T-helper 2 cell treated with Interferon-gamma antibody and Interleukin-4, amounts not matched to agents 5 μg/mL and 100 μg/mL, for 36 hours (primary cell): ENCODE results near the gene APOL1.
"Not testable (repeated sequence)": the region's sequence is repeated elsewhere in the genome, so short reads cannot be mapped to it uniquely, and the experiment has no call there.

Experiments
- DNase-seq: peaks from one replicate; pipeline ENCODE4 v3.0.0; 2021; ENCODE audit warnings: low spot score
- H3K27ac Mint-ChIP-seq: one replicate; pipeline ENCODE4 v1.8.0; 2021; ENCODE audit warnings: mild to moderate bottlenecking, mixed read lengths
- H3K27me3 Mint-ChIP-seq: one replicate; pipeline ENCODE4 v1.8.0; 2021; ENCODE audit warnings: low read depth, mixed read lengths
- H3K36me3 Mint-ChIP-seq: one replicate; pipeline ENCODE4 v1.8.0; 2021; ENCODE audit warnings: low read depth, mixed read lengths
- H3K4me1 Mint-ChIP-seq: one replicate; pipeline ENCODE4 v1.8.0; 2021; ENCODE audit warnings: low read depth, mixed read lengths
- H3K4me3 Mint-ChIP-seq: one replicate; pipeline ENCODE4 v1.8.0; 2022; ENCODE audit warnings: mild to moderate bottlenecking, moderate library complexity, mixed read lengths
- H3K9me3 Mint-ChIP-seq: one replicate; pipeline ENCODE4 v1.8.0; 2021; ENCODE audit warnings: mixed read lengths

The APOL1 gene

DNA sequence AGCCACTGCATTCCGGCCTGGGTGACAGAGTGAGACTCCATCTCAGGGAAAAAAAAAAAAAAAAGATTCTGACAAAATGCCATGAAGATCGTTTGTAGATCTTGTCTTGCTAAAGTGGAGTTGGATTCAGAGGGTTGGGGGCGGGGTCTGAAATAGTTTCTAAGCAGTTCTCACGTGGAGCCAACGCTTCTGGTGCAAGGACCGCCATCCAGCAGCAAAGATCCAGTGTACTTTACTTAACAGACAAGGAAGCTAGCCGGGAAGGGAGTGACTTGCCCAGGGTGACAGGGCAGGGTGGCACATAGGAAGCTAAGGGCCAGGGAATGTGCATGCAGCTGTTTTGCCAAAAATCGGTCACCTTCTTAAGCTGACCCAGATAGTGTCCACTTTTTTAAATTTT lies 27.4 kb downstream of the APOL1 start:
- Mint-ChIP-seq H3K36me3 (peaks cover 47% of the 10 kb centered on the region), H3K4me3 (no peak overlapping the region), H3K27me3 (no peaks in the 10 kb centered on the region), H3K9me3 (no peaks in the 10 kb centered on the region), H3K27ac (no peak overlapping the region), H3K4me1 (peaks cover 5% of the 10 kb centered on the region)
- DNase-seq, result no peak

DNA sequence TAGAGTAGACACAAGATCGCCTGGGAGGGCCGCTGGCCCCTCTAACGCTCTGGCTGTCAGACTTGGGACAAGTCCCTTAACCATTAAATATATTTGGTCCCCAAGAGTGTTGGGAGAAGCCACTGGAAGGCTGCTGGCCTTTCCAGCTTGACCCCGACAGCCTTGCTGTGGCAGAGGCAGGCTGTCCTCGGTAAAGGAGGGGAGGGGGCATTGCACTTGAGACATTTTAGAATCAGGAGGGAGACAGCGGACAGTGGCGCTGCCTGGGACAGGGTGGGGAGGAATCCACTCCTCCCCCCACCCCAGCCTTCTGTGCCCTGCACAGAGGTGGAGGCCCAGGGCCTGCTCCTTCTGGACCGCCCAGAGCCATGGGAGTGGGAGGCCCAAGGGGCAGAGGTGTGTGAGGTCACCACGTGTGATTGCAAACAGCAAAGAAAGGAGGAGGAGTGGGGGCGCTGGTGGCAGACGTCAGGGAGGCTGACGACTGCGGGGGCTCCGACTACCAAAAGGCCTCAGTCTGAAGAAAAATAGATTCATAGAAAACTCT lies 28.9 kb downstream of the APOL1 start:
- Mint-ChIP-seq H3K27me3 (no peaks in the 10 kb centered on the region), H3K36me3 (peaks cover 54% of the 10 kb centered on the region), H3K4me1 (peaks cover 9% of the 10 kb centered on the region), H3K27ac (no peak overlapping the region), H3K9me3 (no peaks in the 10 kb centered on the region), H3K4me3 (no peak overlapping the region)
- DNase-seq, result no peak

DNA sequence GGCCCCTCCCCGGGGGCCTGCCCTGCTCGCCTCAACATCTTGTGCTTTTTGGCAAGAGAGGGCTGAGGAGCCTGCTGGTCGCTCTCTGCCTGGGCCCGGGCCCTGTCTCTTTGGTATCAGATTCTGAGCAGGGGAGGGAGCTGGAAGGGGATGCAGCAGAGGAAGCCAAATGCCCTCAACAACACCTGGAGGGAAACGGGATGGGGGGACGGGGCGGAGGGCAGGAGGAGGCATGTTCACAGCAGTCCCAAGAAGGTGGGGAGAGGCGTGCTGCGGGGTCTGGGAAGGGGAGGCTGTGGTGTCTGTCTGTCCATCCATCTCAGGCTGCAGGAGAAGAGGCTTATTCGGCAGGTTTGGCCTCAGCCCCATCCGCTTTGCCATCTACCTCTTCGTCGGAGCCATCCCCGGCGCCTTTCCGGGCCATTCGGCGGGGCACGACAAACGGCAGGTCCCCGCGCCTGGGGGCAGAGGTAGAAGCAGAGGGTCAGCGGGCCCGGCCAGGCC lies 29.4 kb downstream of the APOL1 start:
- DNase-seq, result no peak
- Mint-ChIP-seq H3K27me3 (no peaks in the 10 kb centered on the region), H3K4me1 (peaks cover 14% of the 10 kb centered on the region), H3K4me3 (no peak overlapping the region), H3K27ac (no peak overlapping the region), H3K36me3 (peaks cover 59% of the 10 kb centered on the region), H3K9me3 (no peaks in the 10 kb centered on the region)

DNA sequence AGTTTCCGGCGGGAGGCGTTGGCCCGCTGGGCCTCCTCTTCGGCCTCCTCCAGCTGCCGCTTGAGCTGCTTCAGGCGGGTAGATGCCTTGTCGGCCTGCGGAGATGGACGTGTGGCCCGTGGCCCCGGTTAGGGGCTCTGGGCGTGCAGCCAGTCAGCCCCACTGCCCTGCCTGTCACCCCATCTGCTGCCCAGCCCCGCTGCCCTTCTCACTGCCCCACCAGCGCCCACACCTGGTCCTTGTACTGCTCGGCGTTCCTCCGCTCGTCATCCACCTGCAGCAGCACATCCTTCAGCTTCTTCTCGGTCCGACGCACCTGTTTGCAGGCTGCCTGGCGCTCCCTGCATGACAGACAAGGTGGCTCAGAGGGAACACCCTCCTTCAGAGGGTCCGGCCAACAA lies 31.2 kb downstream of the APOL1 start:
- no peak for DNase-seq
- Mint-ChIP-seq H3K4me3 (no peak overlapping the region), H3K36me3 (peaks cover 71% of the 10 kb centered on the region), H3K27me3 (no peaks in the 10 kb centered on the region), H3K9me3 (no peaks in the 10 kb centered on the region), H3K4me1 (peaks cover 16% of the 10 kb centered on the region), H3K27ac (peak overlapping the region; percentile 36)

DNA sequence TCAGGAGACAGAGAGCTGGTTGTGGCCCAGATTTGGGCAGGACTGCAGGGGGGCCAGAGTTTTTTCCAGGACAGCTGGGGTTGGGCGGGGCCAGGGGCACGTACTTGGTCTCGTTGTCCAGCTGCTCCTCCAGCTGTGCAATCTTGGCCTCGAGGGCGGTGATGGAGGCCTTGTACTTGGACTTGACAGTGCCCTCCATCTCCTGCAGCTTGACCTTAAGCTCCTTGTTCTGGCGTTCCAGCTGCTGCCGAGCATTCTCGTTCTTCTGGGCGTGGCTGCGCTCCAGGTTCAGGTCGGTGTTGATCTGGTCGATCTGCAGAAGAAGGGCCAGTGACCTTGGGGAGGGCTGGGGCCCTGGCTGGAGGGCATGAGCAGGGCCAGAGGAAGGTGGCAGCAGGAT lies 32.1 kb downstream of the APOL1 start:
- Mint-ChIP-seq H3K9me3 (no peaks in the 10 kb centered on the region), H3K27me3 (no peaks in the 10 kb centered on the region), H3K4me3 (no peak overlapping the region), H3K36me3 (peaks cover 73% of the 10 kb centered on the region), H3K27ac (no peak overlapping the region), H3K4me1 (peaks cover 25% of the 10 kb centered on the region)
- DNase-seq, result no peak

DNA sequence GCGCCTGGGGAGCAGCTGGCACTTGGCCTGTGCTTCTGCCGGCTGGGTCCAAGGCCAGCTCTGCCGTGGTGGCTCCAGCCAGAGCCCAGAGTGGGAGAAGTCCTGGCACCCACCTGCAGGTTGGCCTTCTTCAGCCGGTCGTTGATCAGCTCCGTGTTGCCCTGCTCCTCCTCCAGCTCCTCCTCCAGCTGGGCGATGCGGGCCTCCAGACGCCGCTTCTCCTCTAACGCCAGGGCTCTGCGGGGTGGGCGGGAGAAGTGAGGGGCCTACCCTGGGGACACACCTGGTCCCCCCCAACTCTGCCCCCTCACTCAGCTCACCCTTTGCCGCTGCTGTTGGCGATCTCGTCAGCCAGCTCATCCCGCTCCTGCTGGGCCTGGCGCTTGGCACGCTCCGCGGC lies 32.6 kb downstream of the APOL1 start:
- Mint-ChIP-seq H3K9me3 (no peaks in the 10 kb centered on the region), H3K27me3 (no peaks in the 10 kb centered on the region), H3K4me3 (no peak overlapping the region), H3K36me3 (peaks cover 70% of the 10 kb centered on the region), H3K27ac (no peak overlapping the region), H3K4me1 (peaks cover 26% of the 10 kb centered on the region)
- no peak for DNase-seq

DNA sequence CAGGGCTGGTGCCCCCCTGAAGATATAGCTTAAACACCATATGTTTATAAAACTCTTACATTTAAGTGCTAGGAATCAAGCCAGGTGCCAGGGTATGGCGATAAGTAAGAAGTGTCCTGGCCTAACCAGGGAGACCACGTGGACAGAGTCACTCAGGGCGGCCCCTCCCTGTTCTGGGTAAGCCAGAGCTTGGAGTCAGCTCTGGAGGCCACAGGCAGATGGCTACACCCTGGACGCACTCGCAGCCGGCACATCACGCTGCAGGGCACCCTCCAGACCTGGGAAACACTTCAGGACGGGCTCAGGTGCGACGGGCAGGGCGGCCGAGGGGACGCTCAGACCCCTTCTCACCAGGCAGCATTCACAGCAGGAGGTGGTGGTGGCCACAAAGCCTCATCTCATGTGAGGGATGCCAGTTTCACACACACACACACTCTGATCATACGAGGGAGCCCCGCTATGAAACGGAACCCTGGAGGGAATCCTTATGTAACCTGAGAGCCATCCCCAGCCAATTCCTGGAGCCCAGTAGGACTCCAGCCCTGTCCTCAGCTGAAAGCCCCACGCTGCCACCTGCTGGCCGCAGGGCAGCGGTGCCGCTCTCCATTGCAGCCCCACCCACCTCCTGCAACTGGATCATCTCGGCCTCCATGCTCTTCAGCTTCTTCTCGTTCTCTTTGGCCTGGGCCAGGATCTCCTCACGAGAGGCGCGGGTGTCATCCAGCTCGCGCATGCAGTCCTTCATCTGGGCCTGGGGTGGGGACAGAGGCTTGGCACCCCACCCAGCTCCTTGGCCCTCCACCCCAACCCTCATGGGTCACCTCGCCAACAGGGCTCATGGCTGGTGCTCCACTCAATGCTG lies 33.4 kb downstream of the APOL1 start:
- Mint-ChIP-seq H3K4me1 (peaks cover 26% of the 10 kb centered on the region), H3K27ac (peak overlapping the region; percentile 42), H3K36me3 (peaks cover 69% of the 10 kb centered on the region), H3K4me3 (no peak overlapping the region), H3K27me3 (no peaks in the 10 kb centered on the region), H3K9me3 (no peaks in the 10 kb centered on the region)
- DNase-seq, result peak; percentile 49

DNA sequence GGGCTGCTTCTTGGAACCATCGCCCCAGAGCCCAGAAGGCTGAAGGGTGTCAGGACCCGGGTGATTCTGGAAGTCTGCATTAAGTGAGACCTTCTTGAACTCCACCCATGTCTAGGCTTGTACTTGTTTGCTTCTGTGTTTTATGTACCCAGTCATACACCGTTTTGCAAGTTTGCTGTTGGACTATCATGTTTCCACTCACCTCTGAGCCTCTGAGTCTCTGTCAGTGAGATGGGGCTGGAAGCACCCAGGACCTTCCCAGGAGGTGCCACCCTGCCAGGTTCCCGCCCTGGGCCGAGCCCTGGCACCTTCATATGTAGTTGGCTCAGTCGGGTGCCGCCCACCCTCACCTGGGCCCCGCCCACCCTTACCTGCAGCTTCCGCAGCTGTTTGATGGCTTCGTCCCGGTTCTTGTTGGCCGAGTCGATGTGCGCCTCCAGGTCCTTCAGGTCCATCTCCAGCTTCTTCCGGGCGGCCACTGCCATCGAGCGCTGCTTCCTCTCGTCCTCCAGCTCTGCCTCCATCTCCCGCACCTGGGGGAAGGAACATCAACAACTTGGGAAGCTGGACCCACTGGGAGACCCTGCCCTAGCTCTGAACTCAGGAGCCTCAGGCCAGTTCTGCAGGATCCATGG lies 35.1 kb downstream of the APOL1 start:
- H3K36me3 Mint-ChIP-seq, result peaks cover 71% of the 10 kb centered on the region

DNA sequence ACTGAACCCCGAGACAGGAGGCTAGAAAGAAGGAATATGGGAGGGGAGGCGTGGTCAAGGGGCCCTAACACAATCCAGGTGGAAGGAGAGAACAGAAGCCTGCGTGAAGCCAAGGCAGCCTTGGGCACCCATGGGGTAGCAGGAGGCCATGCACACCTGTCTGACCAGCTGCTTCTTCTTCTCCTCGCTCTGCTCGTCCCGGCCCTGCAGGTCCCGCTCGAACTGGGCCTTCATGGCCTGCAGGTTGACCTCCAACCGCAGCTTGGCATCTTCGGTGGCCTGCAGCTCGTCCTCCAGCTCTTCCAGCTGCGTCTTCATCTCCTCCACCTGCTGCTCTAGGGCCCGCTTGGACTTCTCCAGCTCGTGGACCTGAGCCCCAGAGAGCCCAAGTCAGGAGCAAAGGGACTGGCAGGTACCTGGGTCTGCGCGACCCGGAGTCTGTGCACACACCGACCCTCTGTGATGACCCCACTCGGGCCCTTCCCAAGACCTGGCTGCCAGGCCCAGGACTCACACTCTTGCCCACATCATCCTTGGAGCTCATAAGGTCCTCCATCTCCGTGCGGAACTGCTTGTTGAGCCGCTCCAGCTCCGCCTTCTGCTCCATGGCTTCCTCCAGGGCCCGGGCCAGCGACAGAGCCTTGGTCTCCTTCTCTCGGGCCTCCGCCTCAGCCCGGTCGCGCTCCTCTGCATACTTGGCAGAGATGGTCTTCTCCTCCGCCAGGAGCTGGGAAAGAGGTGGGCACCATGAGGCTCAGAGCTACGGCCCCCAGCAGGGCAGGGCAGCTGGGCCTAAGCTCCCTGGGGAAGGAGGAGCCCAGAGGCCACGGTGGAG lies 35.9 kb downstream of the APOL1 start:
- peak overlapping the region; percentile 65 for H3K27ac Mint-ChIP-seq
- no peaks in the 10 kb centered on the region for H3K9me3 Mint-ChIP-seq
- H3K4me1 Mint-ChIP-seq, result peaks cover 41% of the 10 kb centered on the region
- no peak overlapping the region for H3K4me3 Mint-ChIP-seq
- no peaks in the 10 kb centered on the region for H3K27me3 Mint-ChIP-seq
- no peak for DNase-seq
- H3K36me3 Mint-ChIP-seq, result peaks cover 72% of the 10 kb centered on the region

More for the DNA sequence above, 35.1 kb downstream of the APOL1 start:
- Mint-ChIP-seq H3K27ac (peak overlapping the region; percentile 58), H3K4me3 (no peak overlapping the region), H3K4me1 (peaks cover 39% of the 10 kb centered on the region), H3K9me3 (no peaks in the 10 kb centered on the region), H3K27me3 (no peaks in the 10 kb centered on the region)
- DNase-seq, result no peak

DNA sequence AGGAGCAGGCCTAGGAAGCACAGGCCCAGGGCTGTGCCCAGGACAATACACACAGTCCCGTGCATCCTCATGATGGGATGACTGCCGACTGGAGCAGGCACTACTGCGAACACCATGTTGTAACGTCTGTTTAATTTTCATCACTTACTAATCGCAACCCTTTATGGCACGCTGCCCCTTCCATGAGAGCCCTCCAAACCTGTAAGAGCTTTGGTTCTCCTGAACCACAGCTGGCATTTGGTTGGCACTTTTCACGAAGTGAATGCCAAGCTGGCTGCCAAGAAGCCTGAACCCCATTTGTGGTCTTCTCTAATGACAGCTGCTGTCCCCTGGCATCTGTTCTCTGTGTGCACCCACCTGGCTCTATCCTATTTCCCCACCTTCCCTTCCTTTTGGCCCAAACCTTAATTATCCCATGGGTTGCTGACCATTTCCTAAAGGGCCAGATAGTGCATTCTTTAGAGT lies 36.5 kb downstream of the APOL1 start:
- peaks cover 74% of the 10 kb centered on the region for H3K36me3 Mint-ChIP-seq

DNA sequence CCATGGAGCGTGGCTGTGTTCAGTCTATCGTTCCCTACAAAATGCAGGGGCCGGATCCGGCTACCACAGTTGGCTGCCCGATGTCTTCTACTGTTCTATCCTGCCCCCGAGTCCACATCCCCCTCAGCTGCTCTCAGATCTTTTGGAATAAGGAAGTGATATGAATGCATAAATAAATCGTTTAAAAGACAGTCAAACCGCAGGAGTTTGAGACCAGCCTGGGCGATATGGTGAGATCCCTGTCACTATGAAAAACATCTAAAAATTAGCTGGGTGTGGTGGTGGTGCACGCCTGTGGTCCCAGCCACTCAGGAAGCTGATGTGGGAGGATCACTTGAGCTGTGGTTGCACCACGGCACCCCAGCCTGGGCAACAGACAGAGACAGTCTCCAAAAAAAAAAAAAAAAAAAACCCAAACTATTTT lies 37.0 kb downstream of the APOL1 start:
- H3K27me3 Mint-ChIP-seq, H3K9me3 Mint-ChIP-seq, DNase-seq: not testable (repeated sequence)
- peak overlapping the region; percentile 79 for H3K4me3 Mint-ChIP-seq
- H3K4me1 Mint-ChIP-seq, result peaks cover 47% of the 10 kb centered on the region
- H3K27ac Mint-ChIP-seq, result peak overlapping the region; percentile 89
- peaks cover 74% of the 10 kb centered on the region for H3K36me3 Mint-ChIP-seq

More for the DNA sequence above, 36.5 kb downstream of the APOL1 start:
- DNase-seq, result no peak
- H3K4me3 Mint-ChIP-seq, result peak overlapping the region; percentile 79
- peak overlapping the region; percentile 89 for H3K27ac Mint-ChIP-seq
- no peaks in the 10 kb centered on the region for H3K27me3 Mint-ChIP-seq
- H3K9me3 Mint-ChIP-seq, result no peaks in the 10 kb centered on the region
- H3K4me1 Mint-ChIP-seq, result peaks cover 46% of the 10 kb centered on the region

DNA sequence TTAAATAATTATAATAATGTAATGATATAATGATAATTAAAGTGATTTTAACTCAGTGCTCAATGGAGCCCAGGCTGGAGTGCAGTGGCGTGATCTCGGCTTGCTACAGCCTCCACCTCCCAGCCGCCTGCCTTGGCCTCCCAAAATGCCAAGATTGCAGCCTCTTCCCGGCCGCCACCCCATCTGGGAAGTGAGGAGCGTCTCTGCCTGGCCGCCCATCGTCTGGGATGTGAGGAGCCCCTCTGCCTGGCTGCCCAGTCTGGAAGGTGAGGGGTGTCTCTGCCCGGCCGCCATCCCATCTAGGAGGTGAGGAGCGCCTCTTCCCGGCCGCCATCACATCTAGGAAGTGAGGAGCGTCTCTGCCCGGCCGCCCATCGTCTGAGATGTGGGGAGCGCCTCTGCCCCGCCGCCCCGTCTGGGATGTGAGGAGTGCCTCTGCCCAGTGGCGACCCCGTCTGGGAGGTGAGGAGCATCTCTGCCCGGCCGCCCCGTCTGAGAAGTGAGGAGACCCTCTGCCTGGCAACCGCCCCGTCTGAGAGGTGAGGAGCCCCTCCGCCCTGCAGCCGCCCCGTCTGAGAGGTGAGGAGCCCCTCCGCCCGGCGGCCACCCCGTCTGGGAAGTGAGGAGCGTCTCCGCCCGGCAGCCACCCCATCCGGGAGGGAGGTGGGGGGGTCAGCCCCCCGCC lies 37.6 kb downstream of the APOL1 start:
- Mint-ChIP-seq H3K4me1 (peaks cover 47% of the 10 kb centered on the region), H3K36me3 (peaks cover 76% of the 10 kb centered on the region)
- DNase-seq, H3K27me3 Mint-ChIP-seq, H3K9me3 Mint-ChIP-seq, H3K27ac Mint-ChIP-seq, H3K4me3 Mint-ChIP-seq: not testable (repeated sequence)
